IMR-90 (cell line): ENCODE measurements around the gene TSPO.

Experiments
- CHD1 ChIP-seq: IDR thresholded peaks from 2 replicates; pipeline ENCODE4 v1.6.1; 2012; ENCODE audit warnings: low read depth, low read length, improper control_type of control experiment
- POLR2A ChIP-seq: IDR thresholded peaks from 2 replicates; pipeline ENCODE4 v1.6.1; 2012; ENCODE audit warnings: mild to moderate bottlenecking, low read depth, low read length
- TF ChIP-seq, protein P1 (sequence below): conservative IDR thresholded peaks from 2 replicates; pipeline ENCODE4 v1.5.1; 2012; ENCODE audit warnings: mild to moderate bottlenecking, low read depth, low read length, improper control_type of control experiment

DNA sequence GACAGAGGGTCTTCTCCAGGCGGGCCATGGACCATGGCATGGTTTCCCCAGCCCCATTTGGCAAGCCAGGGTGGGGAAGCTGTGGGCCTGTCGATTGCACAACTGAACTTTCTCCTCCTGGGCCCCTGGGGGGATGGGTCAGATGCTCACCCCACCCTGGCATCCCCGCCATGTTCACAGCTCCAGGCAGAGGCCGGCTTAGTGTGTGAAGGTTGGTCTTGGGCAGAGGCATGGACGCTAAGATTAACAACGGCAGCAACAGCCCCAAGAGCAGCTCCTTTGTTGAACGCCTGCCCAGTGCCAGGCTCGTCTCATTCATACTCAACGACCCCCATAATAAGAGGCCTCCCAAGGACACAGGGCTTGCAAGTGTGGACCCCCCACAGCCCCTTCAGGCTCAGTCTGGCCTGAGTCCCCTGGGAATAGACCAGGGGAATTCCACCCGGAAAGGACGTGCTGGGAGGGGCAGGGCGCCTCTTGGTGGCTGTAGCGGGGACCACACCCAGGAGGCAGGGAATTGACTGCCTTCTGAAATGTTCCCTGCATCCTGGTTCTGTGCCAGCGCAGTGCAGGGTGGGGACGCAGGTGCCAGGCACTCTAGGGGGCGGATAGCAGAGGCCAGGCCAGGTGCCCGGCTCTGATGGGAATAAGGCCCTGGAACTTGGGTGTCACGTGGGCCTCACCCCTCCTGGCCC, 8.3 kb downstream of the TSPO start:
- TF ChIP-seq, protein P1, sequence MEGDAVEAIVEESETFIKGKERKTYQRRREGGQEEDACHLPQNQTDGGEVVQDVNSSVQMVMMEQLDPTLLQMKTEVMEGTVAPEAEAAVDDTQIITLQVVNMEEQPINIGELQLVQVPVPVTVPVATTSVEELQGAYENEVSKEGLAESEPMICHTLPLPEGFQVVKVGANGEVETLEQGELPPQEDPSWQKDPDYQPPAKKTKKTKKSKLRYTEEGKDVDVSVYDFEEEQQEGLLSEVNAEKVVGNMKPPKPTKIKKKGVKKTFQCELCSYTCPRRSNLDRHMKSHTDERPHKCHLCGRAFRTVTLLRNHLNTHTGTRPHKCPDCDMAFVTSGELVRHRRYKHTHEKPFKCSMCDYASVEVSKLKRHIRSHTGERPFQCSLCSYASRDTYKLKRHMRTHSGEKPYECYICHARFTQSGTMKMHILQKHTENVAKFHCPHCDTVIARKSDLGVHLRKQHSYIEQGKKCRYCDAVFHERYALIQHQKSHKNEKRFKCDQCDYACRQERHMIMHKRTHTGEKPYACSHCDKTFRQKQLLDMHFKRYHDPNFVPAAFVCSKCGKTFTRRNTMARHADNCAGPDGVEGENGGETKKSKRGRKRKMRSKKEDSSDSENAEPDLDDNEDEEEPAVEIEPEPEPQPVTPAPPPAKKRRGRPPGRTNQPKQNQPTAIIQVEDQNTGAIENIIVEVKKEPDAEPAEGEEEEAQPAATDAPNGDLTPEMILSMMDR: 0 out of 2 replicates have a peak, but pooled peaks have one; percentile 25
- TF ChIP-seq POLR2A: no peak
- no peak for TF ChIP-seq CHD1
